ENCODE measurements around the gene PNPT1.
A peak's percentile ranks its signal among the peaks of the same experiment; 100 is the strongest.

Gene PNPT1

GRCh38 chr2:55672630-55673029 is 21.0 kb downstream of the PNPT1 start:
- no peak for DNase-seq (ENCODE audit: low read depth in 1 of 2, low spot score in 1 of 2)

GRCh38 chr2:55668956-55669355 is 24.7 kb downstream of the PNPT1 start:
- DNase-seq (ENCODE audit: low read depth in 1 of 2, low spot score in 1 of 2), result no peak

- DNase-seq (ENCODE audit: low read depth in 1 of 2, low spot score in 1 of 2), result no peak
These were observed 40.4 kb downstream of the PNPT1 start for GRCh38 chr2:55653255-55653654.

- DNase-seq (ENCODE audit: low read depth in 1 of 2, low spot score in 1 of 2), result no peak
These were observed 44.4 kb downstream of the PNPT1 start for GRCh38 chr2:55649211-55649610.

- no peak for DNase-seq (ENCODE audit: low read depth in 1 of 2, low spot score in 1 of 2)
These were observed 56.8 kb downstream of the PNPT1 start for GRCh38 chr2:55636831-55637230.

- DNase-seq (ENCODE audit: low read depth in 1 of 2, low spot score in 1 of 2), result no peak
These were observed 64.7 kb downstream of the PNPT1 start for GRCh38 chr2:55628931-55629330.

- DNase-seq (ENCODE audit: low read depth in 1 of 2, low spot score in 1 of 2), result no peak
These were observed 65.7 kb downstream of the PNPT1 start for GRCh38 chr2:55627915-55628314.

- DNase-seq (ENCODE audit: low read depth in 1 of 2, low spot score in 1 of 2), result no peak
These were observed 71.8 kb downstream of the PNPT1 start for GRCh38 chr2:55621802-55622201.

GRCh38 chr2:55620123-55620779 is 73.4 kb downstream of the PNPT1 start:
- no peak for DNase-seq (ENCODE audit: low read depth in 1 of 2, low spot score in 1 of 2)

GRCh38 chr2:55618275-55619055 is 75.2 kb downstream of the PNPT1 start:
- peak; percentile 25 to 34 for DNase-seq (ENCODE audit: low read depth in 1 of 2, low spot score in 1 of 2)

- no peak for DNase-seq (ENCODE audit: low read depth in 1 of 2, low spot score in 1 of 2)
These were observed 75.7 kb downstream of the PNPT1 start for GRCh38 chr2:55618025-55618274.

GRCh38 chr2:55617175-55618024 is 76.2 kb downstream of the PNPT1 start, which contains the start of gene PPP4R3B:
TSS of gene PPP4R3B (minus strand) at chr2:55617622. CDS start at chr2:55617285, 337 bp downstream.
- peak; percentile 95 to 98 for DNase-seq (ENCODE audit: low read depth in 1 of 2, low spot score in 1 of 2)

GRCh38 chr2:55616551-55617174 is 77.0 kb downstream of the PNPT1 start:
- DNase-seq (ENCODE audit: low read depth in 1 of 2, low spot score in 1 of 2), result peak in 1 of 2 donors; percentile 8

GRCh38 chr2:55611997-55612396 is 81.6 kb downstream of the PNPT1 start:
- DNase-seq (ENCODE audit: low read depth in 1 of 2, low spot score in 1 of 2), result no peak

- no peak for DNase-seq (ENCODE audit: low read depth in 1 of 2, low spot score in 1 of 2)
These were observed 82.5 kb downstream of the PNPT1 start for GRCh38 chr2:55610954-55611743.

- no peak for DNase-seq (ENCODE audit: low read depth in 1 of 2, low spot score in 1 of 2)
These were observed 83.6 kb downstream of the PNPT1 start for GRCh38 chr2:55609938-55610578.

- no peak for DNase-seq (ENCODE audit: low read depth in 1 of 2, low spot score in 1 of 2)
These were observed 84.3 kb downstream of the PNPT1 start for GRCh38 chr2:55609193-55609794.

GRCh38 chr2:55607717-55608116 is 85.9 kb downstream of the PNPT1 start:
- no peak for DNase-seq (ENCODE audit: low read depth in 1 of 2, low spot score in 1 of 2)

- no peak for DNase-seq (ENCODE audit: low read depth in 1 of 2, low spot score in 1 of 2)
These were observed 89.5 kb downstream of the PNPT1 start for GRCh38 chr2:55604027-55604565.
